ENCODE measurements around the gene AGBL3. TPM values are rescaled to one million over a fixed set of nuclear protein-coding genes. Genes with fewer than 3 reads are reported as not detected.

Gene AGBL3
- total RNA-seq = 4.1 TPM

- peak; percentile 97 for DNase-seq (ENCODE audit: low spot score)
Measured at GRCh38 chr7:134986363-134987251, at the start of gene AGBL3. TSS of gene AGBL3 (plus strand) at chr7:134986508. CDS start at chr7:134987934, 1,426 bp downstream.

DNA sequence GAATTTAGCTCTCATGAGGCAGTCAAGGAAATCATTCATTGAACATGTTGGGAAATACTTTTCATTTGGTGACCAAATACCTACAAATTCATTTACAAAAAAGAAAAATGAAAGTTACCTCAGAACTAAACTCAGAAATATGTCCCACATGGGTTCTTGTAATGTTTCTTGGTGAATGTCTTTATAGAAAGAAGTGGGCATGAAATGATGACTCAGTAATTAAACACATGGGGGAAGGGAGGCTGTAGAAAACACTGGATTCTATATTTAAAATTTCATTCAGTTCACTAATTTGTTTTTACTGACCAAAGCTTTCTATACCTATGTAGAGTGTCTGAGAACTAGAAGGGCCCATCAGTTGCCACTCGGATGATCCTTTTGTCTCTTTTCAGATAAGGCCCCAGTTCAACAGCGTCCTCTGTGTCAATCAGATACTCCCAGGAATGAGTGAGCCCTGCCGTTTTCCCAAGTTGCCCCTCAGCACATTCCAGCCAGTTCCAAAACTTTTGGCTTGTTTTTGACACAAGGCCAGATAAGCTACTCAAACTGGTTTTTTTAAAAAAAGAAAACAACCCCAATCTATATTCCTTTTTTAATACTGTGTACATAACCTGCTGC lies 49.3 kb upstream of the AGBL3 start:
- DNase-seq (ENCODE audit: low spot score) = no peak

GRCh38 chr7:134938141-134938540 lies 48.2 kb upstream of the AGBL3 start:
- no peak for DNase-seq (ENCODE audit: low spot score)

DNA sequence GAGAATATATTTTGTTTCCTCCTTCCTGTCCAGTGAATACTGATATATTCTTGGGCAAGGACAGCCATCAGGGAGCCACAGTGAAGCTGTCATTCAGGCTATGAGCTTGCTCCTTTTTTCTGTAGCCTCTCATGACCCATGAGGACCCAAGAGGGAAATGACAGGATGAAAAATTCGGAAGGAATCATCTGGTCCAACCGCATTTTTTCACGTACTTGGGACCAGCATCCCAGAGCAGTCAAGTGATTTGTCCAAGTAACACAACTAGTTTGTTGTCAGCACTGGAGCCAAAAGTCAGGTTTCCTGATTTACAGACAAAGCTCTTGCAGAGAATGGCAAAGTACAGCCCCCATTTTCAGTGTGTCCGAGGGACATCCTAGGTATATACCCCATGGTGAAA lies 47.2 kb upstream of the AGBL3 start:
- DNase-seq (ENCODE audit: low spot score) = no peak

DNA sequence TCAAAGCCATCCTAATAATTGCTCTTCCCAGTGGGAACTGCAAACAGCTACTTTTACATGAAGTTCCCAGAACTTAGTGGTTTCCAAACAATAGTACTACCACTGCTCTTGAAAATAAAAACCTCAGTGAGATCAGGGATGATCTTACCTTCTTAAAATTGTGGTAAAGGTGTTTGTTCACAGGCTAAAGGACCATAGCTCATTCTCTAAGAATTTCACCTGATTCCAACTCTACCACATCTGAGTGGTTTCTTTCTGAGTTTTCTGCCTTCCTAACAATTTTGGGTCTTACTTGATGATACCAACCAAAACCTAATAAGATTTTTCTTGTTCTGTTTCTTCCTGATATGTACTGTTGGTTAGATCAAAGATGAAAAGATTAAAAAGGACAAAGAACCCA lies 45.6 kb upstream of the AGBL3 start:
- no peak for DNase-seq (ENCODE audit: low spot score)

DNA sequence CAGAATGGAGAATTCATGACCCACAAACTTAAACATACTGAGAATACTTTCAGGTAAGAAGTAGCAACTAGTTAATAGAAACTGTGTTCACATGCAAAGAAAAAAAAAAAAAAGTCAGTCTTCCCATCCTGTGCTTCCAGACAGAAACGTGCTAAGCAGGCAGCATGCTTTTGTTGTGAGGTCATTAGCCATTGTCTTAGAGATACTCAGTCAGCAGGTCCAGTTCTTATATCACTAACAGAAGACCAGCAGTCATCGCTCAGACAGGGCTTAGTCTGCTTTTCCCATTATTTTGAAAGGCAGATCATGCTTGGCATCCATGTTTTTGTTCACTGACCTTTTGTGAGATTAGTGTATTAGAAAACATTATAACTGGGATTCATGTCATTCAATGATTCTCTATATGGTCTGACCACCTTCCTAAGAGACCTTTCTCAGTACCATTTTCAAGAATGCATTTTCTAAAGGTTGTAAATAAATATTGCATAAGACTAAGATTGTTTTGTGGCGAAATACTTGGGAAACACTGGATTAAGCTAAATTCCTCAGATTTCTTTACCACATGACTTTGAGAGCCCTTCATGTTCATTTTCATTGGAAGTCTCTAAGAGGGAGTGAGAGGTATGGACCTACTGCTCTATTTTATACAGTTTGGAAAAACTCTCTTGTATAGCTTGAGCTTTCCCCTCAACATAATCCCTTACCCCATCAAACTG lies 45.0 kb upstream of the AGBL3 start:
- peak; percentile 53 for DNase-seq (ENCODE audit: low spot score)

- DNase-seq (ENCODE audit: low spot score) = peak; percentile 15
Measured at GRCh38 chr7:134941952-134942351, 44.4 kb upstream of the AGBL3 start.

DNA sequence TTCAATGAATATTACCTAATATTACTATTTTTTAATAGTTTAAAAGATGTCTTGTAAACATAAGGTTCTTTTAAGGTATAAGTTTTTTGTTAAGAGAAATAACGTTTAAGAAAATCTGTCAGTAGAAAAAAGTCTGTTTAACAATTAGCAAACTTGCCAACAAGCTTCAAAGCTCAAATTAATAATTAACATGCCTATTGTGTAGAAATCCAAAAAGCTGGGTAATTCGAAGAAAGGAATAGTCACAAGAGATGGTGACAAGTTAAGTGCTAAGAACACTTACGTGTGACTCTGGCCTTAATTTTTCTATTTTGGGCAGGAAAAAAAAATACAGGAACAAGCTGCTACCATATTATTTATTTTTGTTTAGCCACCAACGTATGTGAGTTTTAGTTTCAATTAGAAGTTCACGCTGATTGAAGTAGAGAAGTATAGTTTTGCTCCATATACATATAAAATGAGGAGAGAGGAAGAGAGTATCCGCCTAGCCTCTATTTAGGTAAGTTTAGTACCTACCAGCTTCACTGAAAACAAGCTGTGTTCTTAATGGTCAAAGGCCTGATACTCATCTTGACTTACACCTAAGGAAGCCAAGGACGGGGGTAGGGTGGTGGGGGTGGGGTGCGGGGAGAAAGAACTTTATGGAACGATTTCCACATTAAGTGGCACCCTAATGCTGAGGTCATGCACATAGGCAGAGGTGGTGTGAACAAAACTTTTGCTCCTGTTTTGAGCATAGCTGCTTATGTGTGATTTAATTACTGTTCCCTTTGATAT lies 43.4 kb upstream of the AGBL3 start:
- no peak for DNase-seq (ENCODE audit: low spot score)

DNA sequence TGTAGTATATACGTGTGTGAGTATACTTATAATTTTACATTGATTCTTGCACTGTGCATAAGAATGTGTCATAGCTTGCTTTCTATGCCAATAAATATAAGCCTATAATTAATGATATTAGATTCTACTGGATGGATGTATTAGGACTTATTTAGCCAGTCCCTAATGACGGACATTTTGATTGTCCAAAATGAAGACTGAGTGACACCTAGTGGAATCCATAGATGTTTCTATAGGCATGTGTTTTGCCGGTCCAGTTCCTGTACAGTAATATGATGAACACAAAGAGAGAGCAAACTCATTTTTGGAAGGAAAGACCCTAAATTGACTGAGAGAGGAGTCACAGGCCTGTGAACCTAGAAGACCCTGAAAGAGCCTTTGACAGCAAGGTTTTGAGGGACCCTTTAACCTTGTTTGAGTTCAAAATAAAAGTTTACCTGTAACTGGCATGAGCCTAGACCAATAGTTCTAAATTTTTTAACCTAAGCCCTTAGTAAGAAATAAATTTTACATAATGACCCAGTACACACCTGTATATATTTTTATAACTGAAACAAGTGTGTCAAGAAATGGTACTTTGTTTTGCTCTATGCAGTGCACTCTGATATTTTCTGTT lies 42.4 kb upstream of the AGBL3 start:
- DNase-seq (ENCODE audit: low spot score) = no peak

- DNase-seq (ENCODE audit: low spot score) = no peak
Measured at GRCh38 chr7:134945691-134946090, 40.6 kb upstream of the AGBL3 start.

- DNase-seq (ENCODE audit: low spot score) = no peak
Measured at GRCh38 chr7:134946260-134946659, 40.0 kb upstream of the AGBL3 start.

DNA sequence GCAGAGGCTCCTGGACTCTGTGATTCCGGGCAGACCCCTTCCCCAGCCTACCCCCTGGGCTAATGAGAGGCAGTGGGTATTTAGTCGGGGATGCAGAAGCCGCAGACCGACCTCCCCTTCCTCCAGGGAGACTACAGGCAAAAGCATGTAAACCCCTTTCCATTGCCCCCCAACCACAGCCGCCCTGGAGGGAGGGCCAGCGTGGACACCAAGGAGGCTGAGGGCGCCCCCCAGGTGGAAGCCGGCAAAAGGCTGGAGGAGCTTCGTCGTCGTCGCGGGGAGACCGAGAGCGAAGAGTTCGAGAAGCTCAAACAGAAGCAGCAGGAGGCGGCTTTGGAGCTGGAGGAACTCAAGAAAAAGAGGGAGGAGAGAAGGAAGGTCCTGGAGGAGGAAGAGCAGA lies 39.0 kb upstream of the AGBL3 start:
- no peak for DNase-seq (ENCODE audit: low spot score)

GRCh38 chr7:134947831-134948230 lies 38.5 kb upstream of the AGBL3 start:
- no peak for DNase-seq (ENCODE audit: low spot score)

DNA sequence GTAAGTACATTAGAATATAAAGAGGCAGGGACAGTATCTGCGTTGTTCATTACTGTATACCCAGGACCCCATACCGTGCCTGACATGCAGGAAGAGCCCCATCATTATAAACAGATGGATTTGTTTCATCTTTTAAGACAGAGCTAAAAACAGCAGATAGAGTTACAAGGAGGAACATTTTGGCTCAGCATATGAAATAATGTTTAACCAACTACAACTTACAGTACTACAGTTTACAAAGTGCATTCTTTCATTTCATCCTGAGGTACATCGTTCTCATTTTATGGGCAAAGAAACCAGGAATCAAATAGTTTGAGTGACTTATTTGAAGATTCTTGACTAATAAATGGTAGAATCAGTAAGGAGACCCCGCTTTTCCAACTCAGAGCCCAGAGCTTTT lies 38.1 kb upstream of the AGBL3 start:
- no peak for DNase-seq (ENCODE audit: low spot score)

DNA sequence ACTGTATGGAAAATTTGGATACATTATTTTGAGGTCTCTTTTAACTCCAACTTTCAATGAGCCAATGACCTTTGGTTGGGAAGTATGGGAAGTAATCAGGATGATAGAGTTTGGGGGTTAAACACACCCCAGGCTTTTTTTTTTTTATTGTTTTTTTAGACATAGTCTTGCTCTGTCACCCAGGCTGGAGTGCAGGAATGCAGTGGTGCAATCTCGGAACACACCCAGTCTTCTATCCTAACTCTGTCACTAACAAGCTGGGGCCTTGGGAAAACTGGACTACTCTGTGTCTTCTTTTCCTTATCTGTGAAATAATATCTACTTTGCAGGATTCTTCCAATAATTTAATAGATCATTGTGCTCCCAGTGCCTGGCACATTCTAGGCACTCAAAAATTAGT lies 37.6 kb upstream of the AGBL3 start:
- no peak for DNase-seq (ENCODE audit: low spot score)

- DNase-seq (ENCODE audit: low spot score) = no peak
Measured at GRCh38 chr7:134949171-134949570, 37.1 kb upstream of the AGBL3 start.

- DNase-seq (ENCODE audit: low spot score) = no peak
Measured at GRCh38 chr7:134954197-134955082, 31.9 kb upstream of the AGBL3 start.

DNA sequence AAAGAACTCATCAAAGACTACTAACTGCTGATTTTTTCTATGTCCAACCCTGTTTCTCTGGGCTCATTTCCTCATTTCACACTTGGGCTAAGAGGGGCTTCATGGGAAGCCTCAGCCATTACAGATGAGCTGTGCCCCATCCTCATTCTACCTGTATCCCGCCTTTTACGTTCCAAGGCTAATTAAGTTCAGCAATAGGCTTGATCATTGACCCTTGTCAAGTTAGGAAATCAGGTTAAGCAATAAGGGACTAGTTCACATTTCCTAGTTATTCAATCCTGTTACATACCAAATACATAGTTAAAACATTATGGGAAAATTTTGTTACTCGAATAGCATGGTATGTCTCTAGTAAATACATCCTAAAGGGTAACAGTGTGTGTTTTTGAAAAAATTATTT lies 29.3 kb upstream of the AGBL3 start:
- no peak for DNase-seq (ENCODE audit: low spot score)

- no peak for DNase-seq (ENCODE audit: low spot score)
Measured at GRCh38 chr7:134959810-134960209, 26.5 kb upstream of the AGBL3 start.

- no peak for DNase-seq (ENCODE audit: low spot score)
Measured at GRCh38 chr7:134962270-134962780, 24.0 kb upstream of the AGBL3 start.

Measured in mucosa of gallbladder (tissue), 1 donor.